ENCODE results near the gene ACBD4.

- TF ChIP-seq EGR1 (IDR thresholded peaks at IDR 0.05): no peak
- no peak for TF ChIP-seq EP300 (IDR thresholded peaks at IDR 0.05; ENCODE audit: borderline replicate concordance)
- no peak for TF ChIP-seq REST (IDR thresholded peaks at IDR 0.05; ENCODE audit: low read depth)
- TF ChIP-seq FOXM1 (IDR thresholded peaks at IDR 0.05; ENCODE audit: borderline replicate concordance, low read depth): no peak
- TF ChIP-seq TAF1 (IDR thresholded peaks at IDR 0.05; ENCODE audit: low read depth): no peak
- no peak for TF ChIP-seq CREB1 (IDR thresholded peaks at IDR 0.05; ENCODE audit: low read depth)
- TF ChIP-seq TCF12 (IDR thresholded peaks at IDR 0.05; ENCODE audit: low read depth): no peak
- no peak for TF ChIP-seq ZBTB7A (IDR thresholded peaks at IDR 0.05; ENCODE audit: low read depth)
- TF ChIP-seq NFIC (IDR thresholded peaks at IDR 0.05): no peak
- TF ChIP-seq YY1 (IDR thresholded peaks at IDR 0.05; ENCODE audit: low read depth): no peak
- no peak for TF ChIP-seq USF1 (IDR thresholded peaks at IDR 0.05)
- no peak for TF ChIP-seq MAX (IDR thresholded peaks at IDR 0.05)
These were observed 37.2 kb upstream of the ACBD4 start for GRCh38 chr17:45098081-45098868.

All from Ishikawa (cell line).